HG02763 (cell line): ENCODE measurements around the gene ALKBH6.

Experiments
- ATAC-seq: cut with Tn5 transposase; IDR thresholded peaks from one replicate; pipeline ENCODE4 v1.9.1; 2021; ENCODE audit warnings: mild to moderate bottlenecking, moderate library complexity; ENCODE audit not compliant: unreplicated experiment

Gene ALKBH6

GRCh38 chr19:36030264-36031148 is 16.5 kb upstream of the ALKBH6 start:
- no peak for ATAC-seq

- no peak for ATAC-seq
Measured at GRCh38 chr19:36028313-36029041, 14.5 kb upstream of the ALKBH6 start.

GRCh38 chr19:36027696-36028095 is 13.7 kb upstream of the ALKBH6 start:
- no peak for ATAC-seq

- ATAC-seq: no peak
Measured at GRCh38 chr19:36026091-36026876, 12.3 kb upstream of the ALKBH6 start.

GRCh38 chr19:36025541-36025940 is 11.5 kb upstream of the ALKBH6 start:
- no peak for ATAC-seq

- no peak for ATAC-seq
Measured at GRCh38 chr19:36023432-36023831, 9.4 kb upstream of the ALKBH6 start.

- no peak for ATAC-seq
Measured at GRCh38 chr19:36019061-36019670, 5.2 kb upstream of the ALKBH6 start.

- ATAC-seq: no peak
Measured at GRCh38 chr19:36013280-36014011, 567 bp downstream of the ALKBH6 start.

GRCh38 chr19:36010402-36010801 is 3.6 kb downstream of the ALKBH6 start:
- ATAC-seq: no peak

GRCh38 chr19:36009633-36010379 is 4.2 kb downstream of the ALKBH6 start:
- ATAC-seq: no peak

GRCh38 chr19:36009220-36009619 is 4.8 kb downstream of the ALKBH6 start:
- ATAC-seq: no peak

GRCh38 chr19:36008336-36008978 is 5.6 kb downstream of the ALKBH6 start, which contains the start of gene SYNE4:
Gene SYNE4 (minus strand): TSS chr19:36008813. CDS start chr19:36008681, 132 bp downstream.
- no peak for ATAC-seq

- ATAC-seq: no peak
Measured at GRCh38 chr19:36006955-36007354, 7.1 kb downstream of the ALKBH6 start.

- ATAC-seq: no peak
Measured at GRCh38 chr19:36003284-36003683, 10.7 kb downstream of the ALKBH6 start.

GRCh38 chr19:36001605-36002004 is 12.4 kb downstream of the ALKBH6 start:
- no peak for ATAC-seq

- no peak for ATAC-seq
Measured at GRCh38 chr19:35996777-35997176, 17.2 kb downstream of the ALKBH6 start.

GRCh38 chr19:35995048-35995993 is 18.7 kb downstream of the ALKBH6 start, which contains the start of gene SDHAF1:
Gene SDHAF1 (plus strand): TSS chr19:35995188. CDS start chr19:35995275, 87 bp downstream.
- peak; percentile 88 for ATAC-seq
